ENCODE results near the gene CAND2. TPM values are rescaled to one million over a fixed set of nuclear protein-coding genes. Genes with fewer than 3 reads are reported as not detected.

CAND2 gene
- total and polyA plus RNA-seq, 2 of the 8 experiments (the other 6 are each of a cell fraction or from before 2014, with no cell fraction given), result 8.7 TPM

DNA sequence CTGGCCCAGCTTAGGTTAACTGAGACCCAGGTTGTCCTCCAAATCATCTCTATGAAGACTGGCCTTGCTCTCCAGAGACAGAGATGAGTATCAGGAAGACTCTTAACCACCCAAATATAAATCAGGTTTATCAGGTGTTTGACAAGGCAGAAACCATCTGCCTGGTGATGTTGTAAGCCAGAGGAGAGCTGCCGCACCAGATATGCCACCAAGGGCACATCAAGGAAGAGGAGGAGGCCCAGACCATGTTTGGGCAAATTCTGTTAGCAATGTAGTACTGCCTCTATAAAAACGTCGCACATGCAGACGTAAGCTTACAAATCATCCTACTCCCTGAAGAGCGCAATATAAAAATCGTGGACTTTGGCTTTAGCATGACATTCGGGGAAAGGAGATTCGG, 65.9 kb downstream of the CAND2 start:
- H3K4me3 ChIP-seq (ENCODE audit: extremely low read depth in 1 of 4, insufficient read depth in 2 of 4, low read depth in 3 of 4, low read length in 4 of 4), result no peak overlapping the region
- no peaks in the 10 kb centered on the region for H3K79me1 ChIP-seq (ENCODE audit: low read depth, low read length)
- no peaks in the 10 kb centered on the region for H4K20me1 ChIP-seq (replicated peaks in 1 of 2; ENCODE audit: control insufficient read depth in 1 of 2, insufficient read depth in 2 of 2, low read length in 2 of 2)
- no peak overlapping the region for H3K56ac ChIP-seq (replicated peaks; ENCODE audit: insufficient read length, low read depth, low read length)
- no peak overlapping the region for H3K4me2 ChIP-seq (ENCODE audit: insufficient read depth in 1 of 2, low read depth in 2 of 2, low read length in 2 of 2)
- H3K36me3 ChIP-seq (ENCODE audit: control insufficient read depth in 2 of 4, insufficient read depth in 4 of 4, low read length in 3 of 4), result no peaks in the 10 kb centered on the region
- H2AK5ac ChIP-seq (ENCODE audit: low read depth, low read length), result no peak overlapping the region
- no peak overlapping the region for H4K8ac ChIP-seq (ENCODE audit: extremely low read depth, insufficient read depth, low read length)
- no peak overlapping the region for H3K27ac ChIP-seq (ENCODE audit: low read depth, low read length)
- ChIA-PET CTCF (ENCODE audit: partially characterized antibody) (interaction anchor here (0.9 to 2.5 kb wide), 5 partner anchors 9 to 38 kb away, joined by 3 to 16 read pairs (median 4); partner anchors contain the start of gene RPL32), POLR2A (ENCODE audit: partially characterized antibody) (interaction anchor here (1.4 to 22.9 kb wide), 4 partner anchors 11 to 34 kb away, joined by 3 to 314 read pairs (median 4); partner anchors contain the start of gene RPL32)
- FAIRE-seq (no peak), DNase-seq (ENCODE audit: low read depth in 1 of 2, low spot score in 2 of 2) (no peak)
- no peaks in the 10 kb centered on the region for H3K79me2 ChIP-seq (ENCODE audit: control insufficient read depth in 1 of 2, insufficient read depth in 2 of 2, low read length in 2 of 2)
- 90% methylated on average over 8 of the region's 8 CpGs; no CpG with 5 or more reads in 1 of the 2 experiments for WGBS, 2 experiments (ENCODE audit: extremely low coverage in 1 of 2, insufficient coverage in 1 of 2, insufficient read length in 1 of 2, insufficient replicate concordance in 2 of 2, low coverage in 1 of 2, low lambda C conversion rate in 2 of 2, missing lambda C conversion rate in 1 of 2)
- no peak overlapping the region for H4K91ac ChIP-seq (replicated peaks; ENCODE audit: insufficient read length, low read length)
- no peaks in the 10 kb centered on the region for H3K4me1 ChIP-seq (replicated peaks in 1 of 4; ENCODE audit: control insufficient read depth in 3 of 4, insufficient read depth in 4 of 4, low read length in 3 of 4)
- H3K14ac ChIP-seq (ENCODE audit: insufficient read length), result no peak overlapping the region
- H2BK5ac ChIP-seq (ENCODE audit: low read depth, low read length), result no peak overlapping the region
- H2BK15ac ChIP-seq (ENCODE audit: low read length), result no peak overlapping the region
- no peak overlapping the region for H3K18ac ChIP-seq (ENCODE audit: extremely low read depth, low read length)
- no peak overlapping the region for H2AFZ ChIP-seq (ENCODE audit: low read length)
- no peak overlapping the region for H3K9ac ChIP-seq (replicated peaks in 1 of 4; ENCODE audit: extremely low read depth in 1 of 4, low read depth in 3 of 4, low read length in 3 of 4)
- H3K23ac ChIP-seq (ENCODE audit: insufficient read length), result no peak overlapping the region
- H2BK20ac ChIP-seq (ENCODE audit: low read length), result no peak overlapping the region
- no peak overlapping the region for H2BK120ac ChIP-seq (replicated peaks; ENCODE audit: low read depth, low read length)
- H2BK12ac ChIP-seq (ENCODE audit: low read depth, low read length), result no peak overlapping the region
- H3K27me3 ChIP-seq (replicated peaks in 1 of 4; ENCODE audit: control insufficient read depth in 3 of 4, extremely low read depth in 1 of 4, insufficient read depth in 3 of 4, low read length in 3 of 4), result peaks cover 0 to 4% (median 0%) of the 10 kb centered on the region in 4 experiments; a peak in 1 of 7 replicates
- H3K9me3 ChIP-seq (ENCODE audit: insufficient read depth in 2 of 2, low read depth in 1 of 2, low read length in 1 of 2), result no peaks in the 10 kb centered on the region
- H3K4ac ChIP-seq (replicated peaks; ENCODE audit: insufficient read length, low read depth, low read length), result no peak overlapping the region
- H4K5ac ChIP-seq (ENCODE audit: insufficient read length, low read depth, low read length), result no peak overlapping the region
- H3K23me2 ChIP-seq (ENCODE audit: low read depth, low read length), result no peaks in the 10 kb centered on the region
- TF ChIP-seq CREB1 (IDR thresholded peaks at IDR 0.05), result no peak
- no peak for TF ChIP-seq HDAC2 (IDR thresholded peaks at IDR 0.05; ENCODE audit: borderline replicate concordance in 1 of 2, low read depth in 2 of 2, low read length in 2 of 2)
- TF ChIP-seq SAP30 (IDR thresholded peaks at IDR 0.05; ENCODE audit: insufficient read depth, insufficient replicate concordance, low read length), result no peak
- TF ChIP-seq, protein P1, sequence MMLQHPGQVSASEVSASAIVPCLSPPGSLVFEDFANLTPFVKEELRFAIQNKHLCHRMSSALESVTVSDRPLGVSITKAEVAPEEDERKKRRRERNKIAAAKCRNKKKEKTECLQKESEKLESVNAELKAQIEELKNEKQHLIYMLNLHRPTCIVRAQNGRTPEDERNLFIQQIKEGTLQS (IDR thresholded peaks at IDR 0.05; ENCODE audit: insufficient read depth, low read depth, low read length), result no peak
- TF ChIP-seq, protein P2, sequence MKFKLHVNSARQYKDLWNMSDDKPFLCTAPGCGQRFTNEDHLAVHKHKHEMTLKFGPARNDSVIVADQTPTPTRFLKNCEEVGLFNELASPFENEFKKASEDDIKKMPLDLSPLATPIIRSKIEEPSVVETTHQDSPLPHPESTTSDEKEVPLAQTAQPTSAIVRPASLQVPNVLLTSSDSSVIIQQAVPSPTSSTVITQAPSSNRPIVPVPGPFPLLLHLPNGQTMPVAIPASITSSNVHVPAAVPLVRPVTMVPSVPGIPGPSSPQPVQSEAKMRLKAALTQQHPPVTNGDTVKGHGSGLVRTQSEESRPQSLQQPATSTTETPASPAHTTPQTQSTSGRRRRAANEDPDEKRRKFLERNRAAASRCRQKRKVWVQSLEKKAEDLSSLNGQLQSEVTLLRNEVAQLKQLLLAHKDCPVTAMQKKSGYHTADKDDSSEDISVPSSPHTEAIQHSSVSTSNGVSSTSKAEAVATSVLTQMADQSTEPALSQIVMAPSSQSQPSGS (IDR thresholded peaks at IDR 0.05; ENCODE audit: low read length), result no peak
- no peak for TF ChIP-seq SP2 (IDR thresholded peaks at IDR 0.05; ENCODE audit: low read length)
- TF ChIP-seq, protein P3, sequence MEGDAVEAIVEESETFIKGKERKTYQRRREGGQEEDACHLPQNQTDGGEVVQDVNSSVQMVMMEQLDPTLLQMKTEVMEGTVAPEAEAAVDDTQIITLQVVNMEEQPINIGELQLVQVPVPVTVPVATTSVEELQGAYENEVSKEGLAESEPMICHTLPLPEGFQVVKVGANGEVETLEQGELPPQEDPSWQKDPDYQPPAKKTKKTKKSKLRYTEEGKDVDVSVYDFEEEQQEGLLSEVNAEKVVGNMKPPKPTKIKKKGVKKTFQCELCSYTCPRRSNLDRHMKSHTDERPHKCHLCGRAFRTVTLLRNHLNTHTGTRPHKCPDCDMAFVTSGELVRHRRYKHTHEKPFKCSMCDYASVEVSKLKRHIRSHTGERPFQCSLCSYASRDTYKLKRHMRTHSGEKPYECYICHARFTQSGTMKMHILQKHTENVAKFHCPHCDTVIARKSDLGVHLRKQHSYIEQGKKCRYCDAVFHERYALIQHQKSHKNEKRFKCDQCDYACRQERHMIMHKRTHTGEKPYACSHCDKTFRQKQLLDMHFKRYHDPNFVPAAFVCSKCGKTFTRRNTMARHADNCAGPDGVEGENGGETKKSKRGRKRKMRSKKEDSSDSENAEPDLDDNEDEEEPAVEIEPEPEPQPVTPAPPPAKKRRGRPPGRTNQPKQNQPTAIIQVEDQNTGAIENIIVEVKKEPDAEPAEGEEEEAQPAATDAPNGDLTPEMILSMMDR (IDR thresholded peaks at IDR 0.05; ENCODE audit: control extremely low read depth in 1 of 3, insufficient read depth in 1 of 3, low read depth in 1 of 3, low read length in 3 of 3), result no peak
- no peak for TF ChIP-seq HDAC6 (IDR thresholded peaks at IDR 0.05; ENCODE audit: low read depth, low read length)
- no peak for TF ChIP-seq YY1 (IDR thresholded peaks at IDR 0.05; ENCODE audit: low read depth, low read length)

All from H1 (cell line).